NCI-H2029 (cell line): ENCODE results near the gene ZNF92.
A peak's percentile ranks its signal among the peaks of the same experiment; 100 is the strongest.

Source experiments
- DNase-seq: peaks from one replicate; lab custom pipeline; 2025; lab: John Stamatoyannopoulos, UW

ZNF92 gene

DNA sequence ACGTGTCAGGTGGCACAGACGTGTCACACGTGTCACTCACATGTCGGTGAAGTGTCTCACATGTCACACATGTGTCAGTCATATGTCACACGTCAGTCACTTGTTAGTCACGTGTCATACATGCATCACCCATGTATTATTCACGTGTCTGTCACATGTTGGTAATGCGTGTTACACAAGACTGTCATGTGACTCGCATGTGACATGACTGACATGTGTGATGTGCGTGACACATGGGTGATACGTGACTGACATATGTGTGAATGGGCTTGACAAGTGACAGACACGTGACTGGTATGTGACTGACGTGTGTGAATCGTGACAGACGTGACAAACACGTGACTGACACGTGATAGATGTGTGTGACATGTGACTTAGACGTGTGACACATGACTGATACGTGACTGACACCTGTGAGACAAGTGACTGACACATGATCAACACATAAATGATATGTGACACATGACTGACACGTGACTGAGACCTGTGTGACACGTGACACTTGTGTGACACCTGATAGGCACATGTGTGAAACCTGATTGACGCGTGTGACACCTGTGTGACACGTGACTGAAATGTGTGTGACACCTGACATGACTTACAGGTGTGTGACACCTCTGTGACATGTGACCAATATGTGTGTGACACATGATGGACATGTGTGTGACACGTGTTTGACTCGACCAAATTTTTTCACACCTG is 56.1 kb downstream of the ZNF92 start:
- no peak for DNase-seq

DNA sequence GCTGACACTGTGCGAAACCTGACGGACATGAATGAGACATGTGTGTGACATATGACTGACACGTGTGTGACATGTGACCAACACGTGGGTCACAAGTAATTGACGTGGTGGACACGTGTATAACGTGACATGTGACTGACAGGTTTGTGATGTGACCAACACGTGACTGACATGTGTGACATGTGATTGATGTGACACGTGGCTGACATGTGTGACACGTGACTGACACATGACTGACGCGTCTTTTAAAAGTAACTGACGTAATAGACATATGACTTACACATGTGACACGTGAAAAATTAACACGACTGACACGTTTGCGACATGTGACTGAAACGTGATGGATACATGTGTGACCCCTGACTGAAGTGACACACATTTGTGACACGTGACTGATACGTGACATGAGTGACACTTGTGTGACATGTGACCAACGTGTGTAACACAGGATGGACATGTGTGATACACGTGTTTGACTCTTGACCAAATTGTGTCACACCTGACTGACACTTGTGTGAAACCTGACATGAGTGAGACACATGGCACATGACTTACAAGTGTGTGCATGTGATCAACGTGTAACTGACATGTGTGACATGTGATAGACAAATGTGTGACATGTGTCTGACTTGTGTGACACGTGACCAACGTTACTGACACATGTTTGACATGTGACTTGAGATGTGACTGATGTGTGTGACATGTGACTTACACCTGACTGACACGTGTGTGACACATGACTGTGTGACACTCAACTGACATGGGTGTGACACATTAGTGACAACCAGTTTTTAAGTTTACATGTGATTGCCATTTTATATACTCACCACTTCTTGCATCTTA is 56.9 kb downstream of the ZNF92 start:
- DNase-seq = no peak

DNA sequence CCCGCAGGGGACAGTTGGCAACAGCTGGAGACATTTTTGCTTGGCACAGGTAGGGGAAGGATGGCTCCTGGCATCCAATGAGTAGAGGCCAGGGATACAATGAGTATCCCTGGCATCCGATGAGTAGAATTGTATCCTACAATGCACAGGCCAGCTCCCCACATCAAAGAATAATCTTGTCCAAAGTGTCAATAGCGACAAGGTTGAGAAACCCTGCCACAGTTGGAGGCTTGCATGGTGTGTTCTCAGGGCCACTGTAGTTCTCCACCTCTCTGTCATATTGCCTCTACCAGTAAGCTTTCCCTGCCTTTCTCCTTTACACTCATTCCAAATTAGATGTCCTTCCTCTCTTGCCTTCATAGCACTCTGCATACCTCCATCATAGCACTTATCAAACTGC is 60.7 kb downstream of the ZNF92 start:
- no peak for DNase-seq

DNA sequence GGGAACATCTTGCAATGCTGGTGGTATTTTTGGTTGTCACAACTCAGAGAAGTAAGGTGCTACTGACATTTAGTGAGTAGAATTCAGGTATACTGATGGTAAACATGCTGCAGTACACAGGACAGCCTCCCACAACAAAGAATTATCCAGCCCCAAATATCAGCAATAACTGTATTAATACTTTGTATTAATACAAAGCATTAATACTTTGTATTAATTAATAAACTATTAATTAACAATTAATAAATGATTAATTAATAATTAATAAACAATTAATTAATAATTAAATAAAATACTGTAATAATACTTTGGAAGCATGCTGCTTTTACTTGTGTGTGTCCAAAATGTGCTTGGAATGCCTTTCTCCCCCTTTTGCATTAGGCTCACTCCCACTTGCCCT is 62.5 kb downstream of the ZNF92 start:
- DNase-seq = no peak

DNA sequence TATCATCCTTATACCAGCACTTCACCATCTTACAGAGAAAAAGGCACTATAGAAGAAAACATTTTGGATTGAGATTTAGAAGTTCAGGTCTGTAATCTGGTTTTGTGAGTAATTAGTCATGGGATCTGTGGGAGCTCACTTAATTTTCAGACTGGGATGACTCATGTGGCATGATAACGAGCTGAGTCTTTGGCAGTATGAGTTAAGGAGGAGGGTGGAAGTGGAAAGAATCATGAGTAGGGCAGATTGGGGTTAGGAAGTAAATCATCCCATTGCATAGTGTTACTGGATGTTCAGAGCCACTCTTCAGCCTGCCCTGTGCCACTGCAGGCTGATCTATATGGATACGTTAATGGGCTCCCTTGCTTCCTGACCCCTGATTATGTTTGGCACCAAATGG is 64.9 kb downstream of the ZNF92 start:
- DNase-seq = no peak

DNA sequence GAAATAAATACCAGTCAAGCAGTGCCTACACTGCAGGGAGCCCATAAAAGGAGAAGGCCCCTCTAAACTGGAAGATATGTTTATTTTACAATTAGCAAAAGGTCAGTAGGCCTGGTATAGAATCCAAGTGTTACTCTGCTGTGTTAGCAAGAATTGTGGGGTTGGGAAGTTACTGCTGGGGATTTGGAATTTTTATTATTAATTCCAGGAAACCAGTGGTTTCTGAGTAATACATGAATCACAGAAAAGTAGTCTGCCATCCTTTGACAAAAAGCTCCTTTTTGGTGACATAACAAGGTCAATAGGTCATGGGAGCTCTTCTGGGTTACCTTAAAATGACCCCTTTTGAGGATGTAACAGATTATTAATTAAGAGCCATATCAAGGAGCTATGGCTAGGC is 67.4 kb downstream of the ZNF92 start:
- no peak for DNase-seq

DNA sequence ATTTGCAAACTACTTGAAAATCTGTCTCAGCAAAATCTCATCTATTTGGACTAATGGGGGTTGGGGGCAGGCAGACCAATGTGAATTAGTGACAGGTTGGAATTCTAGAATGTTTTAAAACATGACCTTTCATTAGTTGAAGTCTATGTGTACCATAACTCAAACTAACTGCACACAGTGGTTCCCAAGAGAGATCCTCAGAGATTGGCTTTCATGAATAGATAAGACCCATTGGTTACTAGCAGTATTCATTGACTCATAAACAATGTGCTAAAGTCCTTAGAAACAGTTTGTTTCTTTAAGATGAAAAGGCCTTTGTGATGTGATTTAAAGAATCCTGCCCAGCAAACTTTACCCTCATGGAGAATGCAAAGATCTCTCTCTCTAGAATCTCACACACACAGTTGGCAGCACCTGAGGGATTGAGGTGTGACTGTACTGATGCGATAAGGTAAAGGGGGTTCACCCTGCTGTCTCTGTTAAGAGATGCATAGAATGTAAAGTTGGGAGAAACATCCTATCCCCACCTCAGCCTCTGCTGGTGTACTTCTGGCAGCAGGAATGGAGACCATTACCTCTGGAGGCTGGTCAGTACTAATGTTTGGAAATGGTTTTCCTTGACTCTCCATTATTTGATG is 70.7 kb downstream of the ZNF92 start:
- DNase-seq = no peak

DNA sequence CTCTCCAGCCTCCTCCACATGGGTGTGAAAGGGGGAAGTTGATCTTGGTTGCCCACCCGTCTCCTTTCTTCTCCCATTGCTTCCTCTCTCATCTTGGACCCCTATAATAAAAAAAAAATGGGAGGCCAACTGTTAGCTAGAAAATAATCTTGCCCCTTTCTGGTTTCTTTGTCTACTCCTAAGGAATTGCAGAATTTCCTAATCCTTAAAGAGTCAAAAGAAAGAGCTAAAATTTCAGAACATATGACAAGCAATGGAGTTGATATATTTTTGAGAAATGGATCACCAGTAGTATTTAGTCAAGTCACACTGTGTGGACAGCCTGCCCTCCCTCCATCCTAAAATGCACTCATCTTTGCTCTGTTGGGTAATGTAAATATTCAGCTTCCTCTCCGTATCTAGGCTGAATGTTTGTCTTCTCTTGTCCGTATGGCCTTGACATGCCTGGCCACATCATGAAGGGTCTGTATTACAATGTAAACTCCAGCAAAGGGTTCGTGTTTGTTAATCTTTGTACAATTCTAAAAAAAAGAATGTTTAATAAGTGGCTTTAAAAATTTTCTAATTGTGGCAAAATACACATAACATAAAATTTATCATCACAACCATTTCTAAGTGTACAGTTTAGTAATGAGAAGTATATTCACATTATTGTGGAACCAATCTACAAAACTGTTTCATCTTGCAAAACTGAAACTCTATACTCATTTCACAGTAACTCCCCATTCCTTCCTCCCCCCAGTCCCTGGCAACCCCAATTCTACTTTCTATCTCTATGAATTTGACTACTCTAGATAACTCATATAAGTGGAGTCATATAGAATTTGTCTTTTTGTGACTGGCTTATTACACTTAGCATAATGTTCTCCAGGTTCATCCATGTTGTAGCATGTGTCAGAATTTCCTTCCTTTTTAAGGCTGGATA is 71.5 kb downstream of the ZNF92 start:
- peak; percentile 74 for DNase-seq

DNA sequence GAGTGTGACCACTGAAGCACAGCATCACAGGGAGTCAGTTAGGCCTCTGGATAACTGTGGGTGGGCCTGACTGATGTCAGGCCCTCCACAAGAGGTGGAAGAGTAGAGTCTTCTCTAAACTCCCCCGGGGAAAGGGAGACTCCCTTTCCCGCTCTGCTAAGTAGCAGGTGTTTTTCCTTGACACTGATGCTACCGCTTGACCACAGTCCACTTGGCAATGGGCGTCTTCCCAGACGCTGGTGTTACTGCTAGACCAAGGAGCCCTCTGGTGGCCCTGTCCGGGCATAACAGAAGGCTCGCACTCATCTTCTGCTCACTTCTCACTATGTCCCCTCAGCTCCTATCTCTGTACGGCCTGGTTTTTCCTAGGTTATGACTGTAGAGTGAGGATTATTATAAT is 73.4 kb downstream of the ZNF92 start:
- peak; percentile 27 for DNase-seq

DNA sequence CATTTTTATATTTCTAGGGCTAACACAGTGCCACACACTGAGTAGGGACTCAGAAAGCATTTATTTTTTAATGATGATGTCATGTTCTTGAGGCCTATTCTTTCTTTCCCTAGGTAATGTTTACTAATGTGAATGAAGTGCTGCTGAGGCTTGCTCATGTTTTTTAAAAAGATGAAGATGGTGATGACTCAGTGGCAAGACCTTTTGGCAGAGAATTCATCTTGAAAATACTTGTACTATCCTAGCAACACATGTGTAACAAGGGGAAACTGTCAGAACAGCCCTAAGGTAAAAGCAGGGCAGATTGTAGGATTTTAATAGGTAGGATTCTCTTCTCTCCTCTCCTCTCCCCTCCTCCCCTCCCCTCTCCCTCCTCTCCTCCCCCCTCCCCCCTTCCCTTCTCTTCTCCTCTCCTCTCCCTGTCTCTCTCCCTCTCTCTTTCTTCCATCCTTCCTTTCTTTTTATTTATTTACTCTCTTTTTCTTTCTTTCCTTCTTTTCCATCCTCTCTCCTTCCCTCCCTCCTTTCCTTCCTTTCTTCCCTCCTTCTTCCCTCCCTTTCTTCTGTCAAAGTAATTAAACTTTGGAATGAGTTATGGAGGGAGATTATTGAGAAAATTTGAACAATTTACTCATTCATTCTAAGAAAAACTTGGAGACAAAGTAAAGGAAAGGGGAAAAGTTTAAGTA is 75.3 kb downstream of the ZNF92 start:
- DNase-seq = peak; percentile 52

DNA sequence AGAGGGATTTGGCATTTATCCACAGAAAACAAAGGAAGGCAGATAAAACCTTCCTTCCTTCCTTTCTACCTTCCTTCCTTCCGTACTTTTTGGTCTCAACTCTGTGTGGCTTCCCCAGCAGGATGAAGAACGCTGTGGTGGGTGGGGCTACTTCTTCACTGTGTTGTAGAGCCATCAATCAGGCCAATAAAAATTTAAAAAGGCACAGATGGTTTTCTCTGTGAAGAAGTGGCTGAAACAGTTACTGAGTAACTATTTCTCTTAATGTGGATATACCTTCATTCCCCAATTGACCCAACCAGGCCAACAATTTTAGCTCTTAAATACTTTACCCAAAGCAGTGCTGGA is 75.8 kb downstream of the ZNF92 start:
- no peak for DNase-seq
